Stomach (tissue), 4 donors: ENCODE results near the gene NSUN6.

Experiments
- CTCF ChIP-seq, 7 experiments: fragments of 450-650 bp in 4 of 7; fragments of 200-600 bp in 3 of 7; sonication (generic) in 3 of 7; IDR thresholded peaks; one replicate each; pipeline ENCODE4 v1.5.1; 2016 to 2019; ENCODE audit warnings: antibody characterized with exemption in 7 of 7, control low read depth in 2 of 7, mild to moderate bottlenecking in 1 of 7
- POLR2AphosphoS5 ChIP-seq, 3 donors: sonication (generic); formaldehyde crosslinking; IDR thresholded peaks; one replicate each; pipeline ENCODE4 v1.6.1; 2016; ENCODE audit warnings: antibody characterized with exemption in 3 of 3

GRCh38 chr10:18523858-18524257 lies 127.5 kb downstream of the NSUN6 start:
- TF ChIP-seq CTCF (IDR thresholded peaks at IDR 0.05) (no peak), POLR2AphosphoS5 (IDR thresholded peaks at IDR 0.05) (no peak)
